ENCODE data around the gene SGPP2. TPM values are rescaled to one million over a fixed set of nuclear protein-coding genes. Genes with fewer than 3 reads are reported as not detected.
A peak's percentile ranks its signal among the peaks of the same experiment; 100 is the strongest.

Gene SGPP2
- total and polyA plus RNA-seq, 9 donors, result 0.22 to 18.5 (median 1.9) TPM; not detected in 1

DNA sequence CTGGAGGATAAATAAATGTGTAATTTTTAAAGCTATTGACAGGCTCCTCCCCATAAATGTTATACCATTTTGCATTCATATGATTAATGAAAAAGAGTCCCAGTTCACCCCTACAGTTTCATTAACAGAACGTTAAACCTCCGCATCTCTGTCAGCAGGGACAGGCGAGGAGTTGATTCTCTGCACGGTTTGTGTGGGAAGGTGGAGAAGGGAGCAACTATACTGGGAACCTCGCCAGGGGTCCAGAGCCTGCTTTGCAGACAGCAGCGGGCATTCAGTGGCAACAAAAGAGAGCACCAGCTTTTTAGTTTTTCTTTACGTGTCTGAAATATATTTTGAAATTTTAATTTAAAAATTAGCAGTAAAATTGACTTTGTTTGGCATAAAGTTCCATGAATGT is 130.2 kb downstream of the SGPP2 start:
- H3K4me1 ChIP-seq (ENCODE audit: insufficient read depth), result no peaks in the 10 kb centered on the region
- WGBS, 3 donors, result 17 to 39% (median 28%) methylated on average over 7 of the region's 7 CpGs
- H3K36me3 ChIP-seq, result no peaks in the 10 kb centered on the region
- no peak for DNase-seq
- no peak overlapping the region for H3K27ac ChIP-seq
- H3K9me3 ChIP-seq, result no peaks in the 10 kb centered on the region
- TF ChIP-seq POLR2A (IDR thresholded peaks at IDR 0.05), result no peak
- TF ChIP-seq, protein P1, sequence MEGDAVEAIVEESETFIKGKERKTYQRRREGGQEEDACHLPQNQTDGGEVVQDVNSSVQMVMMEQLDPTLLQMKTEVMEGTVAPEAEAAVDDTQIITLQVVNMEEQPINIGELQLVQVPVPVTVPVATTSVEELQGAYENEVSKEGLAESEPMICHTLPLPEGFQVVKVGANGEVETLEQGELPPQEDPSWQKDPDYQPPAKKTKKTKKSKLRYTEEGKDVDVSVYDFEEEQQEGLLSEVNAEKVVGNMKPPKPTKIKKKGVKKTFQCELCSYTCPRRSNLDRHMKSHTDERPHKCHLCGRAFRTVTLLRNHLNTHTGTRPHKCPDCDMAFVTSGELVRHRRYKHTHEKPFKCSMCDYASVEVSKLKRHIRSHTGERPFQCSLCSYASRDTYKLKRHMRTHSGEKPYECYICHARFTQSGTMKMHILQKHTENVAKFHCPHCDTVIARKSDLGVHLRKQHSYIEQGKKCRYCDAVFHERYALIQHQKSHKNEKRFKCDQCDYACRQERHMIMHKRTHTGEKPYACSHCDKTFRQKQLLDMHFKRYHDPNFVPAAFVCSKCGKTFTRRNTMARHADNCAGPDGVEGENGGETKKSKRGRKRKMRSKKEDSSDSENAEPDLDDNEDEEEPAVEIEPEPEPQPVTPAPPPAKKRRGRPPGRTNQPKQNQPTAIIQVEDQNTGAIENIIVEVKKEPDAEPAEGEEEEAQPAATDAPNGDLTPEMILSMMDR (IDR thresholded peaks at IDR 0.05), result no peak
- TF ChIP-seq EP300 (IDR thresholded peaks at IDR 0.05), result no peak
- no peak overlapping the region for H3K4me3 ChIP-seq
- intact Hi-C loops (cut with DNase I), result no loop called here
- H3K27me3 ChIP-seq, result no peaks in the 10 kb centered on the region

- H3K36me3 ChIP-seq, result no peaks in the 10 kb centered on the region
- no peaks in the 10 kb centered on the region for H3K4me1 ChIP-seq (ENCODE audit: insufficient read depth)
- TF ChIP-seq POLR2A (IDR thresholded peaks at IDR 0.05), result no peak
- TF ChIP-seq EP300 (IDR thresholded peaks at IDR 0.05), result no peak
- H3K4me3 ChIP-seq, result no peak overlapping the region
- H3K27ac ChIP-seq, result no peak overlapping the region
- no peaks in the 10 kb centered on the region for H3K27me3 ChIP-seq
- DNase-seq, result no peak
- intact Hi-C loops (cut with DNase I), result loop anchor here in 2 of 4 donors (5.0 to 10.0 kb wide), 2 partner anchors 244 to 246 kb away; no protein-coding TSS in a partner anchor
- no peaks in the 10 kb centered on the region for H3K9me3 ChIP-seq
- WGBS, 3 donors, result 53 to 86% (median 57%) methylated on average over 4 of the region's 4 CpGs
These were observed 136.8 kb downstream of the SGPP2 start for GRCh38 chr2:222561151-222561550.

DNA sequence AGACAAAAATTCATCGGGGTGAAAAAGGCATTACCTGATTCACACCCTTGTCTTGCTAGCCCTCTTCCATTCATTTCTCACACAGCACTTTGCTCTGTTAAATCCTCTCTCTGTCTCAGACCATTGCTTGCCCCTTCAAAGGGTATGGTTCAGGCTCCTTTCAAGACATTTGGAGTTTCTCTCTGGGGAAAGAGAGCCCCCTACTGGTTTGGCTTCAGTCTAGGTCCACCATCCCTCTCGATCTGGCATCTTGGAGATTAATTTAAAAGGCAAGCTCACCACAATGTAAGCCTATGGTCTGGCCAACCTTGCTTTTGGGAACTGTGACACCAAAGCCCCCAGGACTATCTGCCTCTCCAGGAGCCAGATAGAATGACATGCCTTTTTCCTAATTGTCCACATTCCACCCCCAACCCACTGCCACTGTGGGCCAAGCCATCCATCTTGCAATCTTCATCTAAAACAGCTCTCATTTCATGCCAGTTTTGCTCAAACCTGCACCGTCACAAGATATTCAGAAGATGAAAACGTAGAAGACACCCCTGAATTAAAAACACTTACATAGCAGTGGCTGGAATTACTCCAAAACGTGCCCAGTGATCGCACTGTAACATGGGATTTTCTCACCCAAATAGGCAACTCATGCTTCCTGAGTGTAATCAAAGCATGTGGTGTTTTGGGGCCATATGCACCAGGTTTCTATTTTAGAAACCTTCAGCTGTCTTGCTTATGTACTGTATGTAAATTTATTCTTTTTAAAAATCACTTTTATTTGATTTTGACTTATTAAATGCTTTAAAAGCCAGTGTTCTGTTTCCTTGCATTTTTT is 137.7 kb downstream of the SGPP2 start:
- TF ChIP-seq POLR2A (IDR thresholded peaks at IDR 0.05) (no peak), EP300 (IDR thresholded peaks at IDR 0.05) (no peak)
- TF ChIP-seq, protein P1 (IDR thresholded peaks at IDR 0.05), result no peak
- DNase-seq, result peak in 2 of 5 donors; percentile 22 to 44
- Histone ChIP-seq H3K4me1 (ENCODE audit: insufficient read depth) (no peaks in the 10 kb centered on the region), H3K27ac (no peak overlapping the region), H3K9me3 (no peaks in the 10 kb centered on the region), H3K27me3 (no peaks in the 10 kb centered on the region), H3K36me3 (no peaks in the 10 kb centered on the region), H3K4me3 (no peak overlapping the region)
- 49 to 54% (median 53%) methylated on average over 6 of the region's 6 CpGs for WGBS, 3 donors
- intact Hi-C loops (cut with DNase I), result loop anchor here in 2 of 4 donors (5.0 to 10.0 kb wide), 2 partner anchors 245 to 247 kb away; no protein-coding TSS in a partner anchor

DNA sequence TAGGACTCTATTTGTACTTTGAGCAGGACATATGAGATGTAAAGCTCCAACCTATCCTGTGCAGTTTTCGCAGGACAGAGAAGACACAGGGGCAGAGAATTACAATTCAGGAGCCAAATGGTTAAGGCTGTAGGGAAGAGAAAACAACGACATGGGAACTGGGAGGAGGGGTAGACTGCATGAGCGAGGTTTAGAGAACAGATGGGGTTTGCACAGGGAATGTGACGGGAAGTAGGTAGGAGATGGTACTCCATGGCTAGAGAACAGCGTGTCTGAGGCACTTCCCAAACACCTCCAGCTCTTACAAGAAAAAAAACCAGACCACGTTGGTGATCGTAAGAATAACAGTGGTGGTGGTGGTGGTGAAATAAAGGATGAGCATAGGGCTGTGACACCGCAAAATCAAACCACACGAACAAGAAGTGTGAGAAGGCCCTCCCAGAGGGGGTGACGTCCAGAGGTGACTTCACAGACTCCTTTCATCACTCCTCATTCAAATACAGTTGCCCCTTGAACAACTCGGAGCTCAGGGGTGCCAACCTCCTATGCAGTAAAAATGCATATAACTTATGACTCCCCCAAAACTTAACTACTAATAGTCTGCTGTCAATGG is 138.9 kb downstream of the SGPP2 start:
- WGBS, 3 donors, result 63 to 70% (median 67%) methylated on average over 11 of the region's 11 CpGs
- Histone ChIP-seq H3K4me1 (ENCODE audit: insufficient read depth) (no peaks in the 10 kb centered on the region), H3K36me3 (no peaks in the 10 kb centered on the region), H3K4me3 (no peak overlapping the region), H3K9me3 (no peaks in the 10 kb centered on the region), H3K27me3 (no peaks in the 10 kb centered on the region), H3K27ac (no peak overlapping the region)
- TF ChIP-seq POLR2A (IDR thresholded peaks at IDR 0.05) (no peak), EP300 (IDR thresholded peaks at IDR 0.05) (no peak)
- TF ChIP-seq, protein P1 (IDR thresholded peaks at IDR 0.05), result no peak
- DNase-seq, result no peak
- intact Hi-C loops (cut with DNase I), result loop anchor here in 2 of 4 donors (5.0 to 10.0 kb wide), 2 partner anchors 246 to 248 kb away; no protein-coding TSS in a partner anchor

All from ovary (tissue), 9 donors.